GM23248 (cell line): ENCODE results near the gene PIP4P1. TPM values are rescaled to one million over a fixed set of nuclear protein-coding genes. Genes with fewer than 3 reads are reported as not detected.
A peak's percentile ranks its signal among the peaks of the same experiment; 100 is the strongest.

Source experiments
- DNase-seq: peaks from one replicate; pipeline ENCODE4 v3.0.0-alpha.2; 2015
- H2AFZ ChIP-seq: fragments of 200-600 bp; sonication (generic); 2 replicates; pipeline ENCODE4 v1.6.1; 2016; ENCODE audit warnings: antibody characterized with exemption
- H3F3A ChIP-seq: fragments of 200-600 bp; sonication (generic); 2 replicates; pipeline ENCODE4 v1.6.1; 2016; ENCODE audit warnings: mild to moderate bottlenecking, antibody characterized with exemption, mixed run types; ENCODE audit not compliant: insufficient read depth
- H3K27ac ChIP-seq: fragments of 200-600 bp; sonication (generic); 2 replicates; pipeline ENCODE4 v1.5.1; 2016; ENCODE audit warnings: mild to moderate bottlenecking
- H3K27me3 ChIP-seq: fragments of 200-600 bp; sonication (generic); replicated peaks from 2 replicates; pipeline ENCODE4 v1.6.1; 2016; ENCODE audit warnings: mild to moderate bottlenecking; ENCODE audit not compliant: insufficient read depth
- H3K36me3 ChIP-seq: fragments of 200-600 bp; sonication (generic); 2 replicates; pipeline ENCODE4 v1.6.1; 2016; ENCODE audit warnings: low read depth, mild to moderate bottlenecking
- H3K4me1 ChIP-seq: fragments of 200-600 bp; sonication (generic); 2 replicates; pipeline ENCODE4 v1.6.1; 2016; ENCODE audit warnings: mild to moderate bottlenecking; ENCODE audit not compliant: insufficient read depth
- H3K4me2 ChIP-seq: fragments of 200-600 bp; sonication (generic); one replicate; pipeline ENCODE4 v1.6.1; 2016; ENCODE audit warnings: mild to moderate bottlenecking; ENCODE audit not compliant: unreplicated experiment
- H3K4me3 ChIP-seq: fragments of 200-600 bp; sonication (generic); 2 replicates; pipeline ENCODE4 v1.5.1; 2016; ENCODE audit warnings: mild to moderate bottlenecking
- H3K79me2 ChIP-seq: fragments of 200-600 bp; sonication (generic); 2 replicates; pipeline ENCODE4 v1.6.1; 2016; ENCODE audit warnings: mild to moderate bottlenecking; ENCODE audit not compliant: insufficient read depth
- H3K9ac ChIP-seq: fragments of 200-600 bp; sonication (generic); 2 replicates; pipeline ENCODE4 v1.6.1; 2016; ENCODE audit warnings: mild to moderate bottlenecking
- H3K9me2 ChIP-seq: fragments of 200-600 bp; sonication (generic); 2 replicates; pipeline ENCODE4 v1.6.1; 2016; ENCODE audit warnings: mixed run types, mild to moderate bottlenecking, moderate library complexity; ENCODE audit not compliant: insufficient read depth
- H3K9me3 ChIP-seq: fragments of 200-600 bp; sonication (generic); one replicate; pipeline ENCODE4 v1.6.1; 2017; ENCODE audit warnings: low read depth
- H4K20me1 ChIP-seq: fragments of 200-600 bp; sonication (generic); 2 replicates; pipeline ENCODE4 v1.6.0; 2016; ENCODE audit not compliant: insufficient read depth
- EZH2 ChIP-seq: fragments of 200-600 bp; sonication (generic); IDR thresholded peaks from 2 replicates; pipeline ENCODE4 v1.6.1; 2018; ENCODE audit warnings: antibody characterized with exemption, mild to moderate bottlenecking; ENCODE audit not compliant: insufficient read depth, poor library complexity, severe bottlenecking
- EZH2phosphoT487 ChIP-seq: fragments of 200-600 bp; sonication (generic); IDR thresholded peaks from 2 replicates; pipeline ENCODE4 v1.6.1; 2018; ENCODE audit warnings: antibody characterized with exemption, moderate library complexity, mild to moderate bottlenecking, low read depth; ENCODE audit not compliant: insufficient read depth
- WGBS, 2 experiments: methylation state at CpG; one replicate each; pipeline ENCODE4 v1.1.6; 2015 to 2017; ENCODE audit warnings: low lambda C conversion rate in 2 of 2, low coverage in 1 of 2; ENCODE audit errors: missing lambda C conversion rate in 2 of 2; 5-methylcytosine and 5-hydroxymethylcytosine counted together
- in situ Hi-C: fragments of 300-500 bp; cut with MboI; formaldehyde crosslinking; loops from 2 replicates; pipeline ENCODE4 v1.15.0; 2020
- polyA plus RNA-seq: library from polyadenylated mRNA; unstranded; fragments of >200 nt; fragmentation: Nextera tagmentation; extraction: Ambion mirVana; gene quantifications from 2 replicates; pipeline ENCODE4 v1.2.1, GENCODE V29; 2016
- total RNA-seq: library from RNA; depleted of rRNA; stranded (reverse); fragments of >200 nt; shearing (Covaris generic); gene quantifications from 2 replicates; pipeline ENCODE4 v1.2.3, GENCODE V29; 2014

The PIP4P1 gene
- total and polyA plus RNA-seq, 2 experiments from 2014 or later = 18.6 to 21.6 TPM

DNA sequence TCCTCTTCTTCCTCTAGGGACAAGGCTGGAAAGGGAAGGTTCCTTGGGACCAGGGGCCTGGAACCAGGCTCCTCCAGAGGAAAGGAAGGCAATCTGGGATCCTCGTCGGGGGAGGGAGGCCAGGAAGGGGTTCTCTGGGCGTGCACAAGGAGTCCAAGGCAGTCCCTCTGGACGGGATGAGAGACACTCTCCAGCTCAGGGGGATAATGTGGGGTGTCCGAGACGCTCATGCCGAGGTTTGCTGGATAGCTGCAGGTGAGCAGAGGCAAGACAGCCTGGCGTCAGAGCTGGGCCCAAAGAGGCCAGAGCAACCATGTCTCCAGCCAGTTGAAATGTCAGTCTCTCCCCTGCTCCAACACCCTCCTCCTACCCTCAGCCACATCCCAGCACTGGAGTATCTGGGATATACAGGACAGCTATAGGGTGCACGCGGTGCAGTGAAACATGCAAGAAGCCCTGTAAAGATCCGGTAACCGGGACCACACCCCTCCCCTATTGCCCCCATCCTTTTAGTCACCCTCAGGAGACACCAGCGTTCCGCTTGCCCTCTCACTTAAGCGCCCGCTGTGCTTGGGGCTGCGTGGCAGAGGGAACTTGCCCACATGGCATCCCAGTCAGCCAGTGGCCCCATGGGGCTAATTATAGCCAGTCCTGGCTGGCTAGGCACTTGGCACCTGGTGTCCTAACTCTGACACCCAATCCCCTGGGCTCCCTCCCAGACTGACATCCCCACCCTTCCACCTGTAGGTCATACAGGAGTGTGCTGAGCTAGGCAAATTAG lies 25.5 kb downstream of the PIP4P1 start, which contains the start of gene KLHL33:
Gene KLHL33, minus strand, starts transcription at position 585 of the 781 bp plus-strand sequence. Its CDS starts 355 bp downstream, at position 230.
- no peaks in the 10 kb centered on the region for H3K9me2 ChIP-seq
- H3K36me3 ChIP-seq = no peaks in the 10 kb centered on the region
- H4K20me1 ChIP-seq = no peaks in the 10 kb centered on the region
- peak within 1 kb of the TSS; percentile 63 for H2AFZ ChIP-seq
- H3K27ac ChIP-seq = peak within 1 kb of the TSS; percentile 53
- no peak within 1 kb of the TSS; the same call in 1 of the 2 replicates for H3K4me3 ChIP-seq
- no peaks in the 10 kb centered on the region for H3F3A ChIP-seq
- H3K27me3 ChIP-seq = no peaks in the 10 kb centered on the region
- peaks cover 9% of the 10 kb centered on the region for H3K4me1 ChIP-seq
- 75 to 77% methylated on average over 17 of the region's 17 CpGs for WGBS, 2 experiments
- H3K4me2 ChIP-seq = peak within 1 kb of the TSS; percentile 31
- TF ChIP-seq EZH2 (no peak), EZH2phosphoT487 (no peak)
- H3K79me2 ChIP-seq = no peaks in the 10 kb centered on the region
- DNase-seq = no peak
- no peaks in the 10 kb centered on the region for H3K9me3 ChIP-seq
- in situ Hi-C loops = no loop called here
- H3K9ac ChIP-seq = no peak within 1 kb of the TSS

DNA sequence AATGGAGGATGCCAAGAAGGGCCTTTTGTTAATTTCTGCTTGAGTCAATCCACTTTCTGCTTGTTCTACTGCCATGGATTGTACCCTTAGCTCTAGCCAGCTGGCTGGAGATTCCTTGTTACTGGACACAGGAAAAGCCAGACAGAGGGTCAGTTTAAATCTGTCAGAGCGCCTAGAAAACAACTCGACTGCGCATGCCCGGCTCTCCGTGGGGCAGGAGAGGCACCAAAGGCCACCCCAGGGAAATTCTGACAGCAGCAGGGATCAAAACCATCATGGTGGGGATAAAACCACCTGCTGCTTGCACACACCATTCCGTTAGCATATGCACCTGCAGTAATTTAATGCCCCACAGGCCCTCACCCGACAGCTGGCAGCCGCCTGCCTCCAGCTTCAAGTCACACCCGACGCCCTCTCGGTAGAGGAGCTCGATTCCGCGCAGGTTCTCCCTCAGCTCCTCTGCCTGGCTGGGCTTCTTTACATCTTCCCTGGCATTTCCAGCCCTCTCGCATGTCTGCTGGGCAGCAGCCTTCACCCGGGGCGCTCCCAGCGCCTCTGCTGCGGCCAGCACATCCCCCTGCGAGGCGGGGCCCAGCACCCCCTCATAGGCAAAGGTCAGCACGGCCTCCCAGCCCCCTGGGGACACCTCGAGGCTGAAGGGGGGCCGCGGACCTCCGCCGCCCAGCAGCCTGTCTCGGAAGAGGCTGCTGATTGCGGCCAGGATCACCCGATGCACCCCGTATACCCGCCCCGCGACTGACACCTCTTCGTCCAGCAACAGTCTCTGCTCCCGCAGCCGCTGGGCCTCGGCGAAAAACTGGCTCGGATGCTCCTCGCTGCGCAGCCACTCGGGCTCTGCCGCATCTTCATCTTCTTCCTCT lies 26.3 kb downstream of the PIP4P1 start:
- in situ Hi-C loops = no loop called here
- WGBS, 2 experiments = 30 to 31% methylated on average over 34 to 44 of the region's 44 CpGs
- Histone ChIP-seq H3K9ac (no peak overlapping the region), H3K9me3 (no peaks in the 10 kb centered on the region), H3F3A (no peaks in the 10 kb centered on the region), H3K4me3 (no peak overlapping the region; the same call in 1 of the 2 replicates), H3K4me1 (peaks cover 9% of the 10 kb centered on the region), H4K20me1 (no peaks in the 10 kb centered on the region), H3K36me3 (no peaks in the 10 kb centered on the region), H2AFZ (peak overlapping the region; percentile 63), H3K27ac (no peak overlapping the region), H3K9me2 (no peaks in the 10 kb centered on the region), H3K79me2 (no peaks in the 10 kb centered on the region), H3K4me2 (peak overlapping the region; percentile 9), H3K27me3 (no peaks in the 10 kb centered on the region)
- no peak for DNase-seq
- TF ChIP-seq EZH2phosphoT487 (no peak), EZH2 (no peak)

DNA sequence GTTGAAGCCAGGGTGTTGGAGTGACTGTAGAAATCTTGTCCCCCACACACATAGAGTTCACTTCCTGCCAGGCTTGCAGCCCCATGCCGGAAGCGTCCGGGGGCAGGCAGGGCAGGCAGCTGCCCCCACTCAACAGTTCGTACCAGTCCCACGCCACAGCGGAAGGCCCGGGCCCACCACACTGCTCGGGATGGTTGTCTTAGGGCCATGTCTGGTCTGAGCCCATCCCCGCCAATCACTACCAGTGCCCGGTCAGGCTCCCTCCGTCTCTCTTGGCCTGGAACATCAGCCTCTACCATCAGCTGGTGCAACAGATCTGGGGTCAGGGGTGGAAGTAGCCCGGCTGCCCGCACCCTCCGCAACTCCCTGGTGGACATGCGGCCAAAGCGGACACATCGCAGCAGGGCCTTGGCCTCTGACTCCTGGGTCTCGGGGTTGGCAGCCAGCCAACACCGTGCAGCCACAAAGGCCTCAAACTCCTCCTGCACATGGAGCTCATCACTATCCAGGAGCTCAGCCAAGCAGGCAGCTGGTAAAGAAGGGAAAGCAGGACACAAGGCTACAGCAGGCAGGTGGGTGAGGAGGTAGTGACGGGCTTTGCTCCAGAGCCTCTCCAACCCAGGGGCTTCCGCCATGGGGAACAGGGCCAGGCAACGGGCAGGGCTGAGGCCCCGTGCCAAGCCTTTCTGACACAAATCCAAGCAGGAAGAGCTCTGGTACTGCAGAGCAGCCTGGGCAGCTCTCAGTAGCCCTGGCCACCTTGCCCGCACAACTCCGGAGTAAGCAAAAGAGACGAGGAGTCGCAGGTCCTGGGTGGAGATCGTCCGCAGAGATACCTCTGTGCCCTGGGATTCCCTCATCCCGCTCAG lies 31.2 kb downstream of the PIP4P1 start:
- Histone ChIP-seq H3K9me3 (no peaks in the 10 kb centered on the region), H3F3A (no peaks in the 10 kb centered on the region), H3K27ac (no peak overlapping the region), H3K4me3 (no peak overlapping the region), H3K27me3 (no peaks in the 10 kb centered on the region), H3K79me2 (no peaks in the 10 kb centered on the region), H2AFZ (no peak overlapping the region), H3K9ac (no peak overlapping the region), H4K20me1 (no peaks in the 10 kb centered on the region), H3K4me1 (no peaks in the 10 kb centered on the region), H3K36me3 (no peaks in the 10 kb centered on the region), H3K4me2 (no peak overlapping the region), H3K9me2 (no peaks in the 10 kb centered on the region)
- no peak for TF ChIP-seq EZH2
- TF ChIP-seq EZH2phosphoT487 = no peak
- 77 to 78% methylated on average over 29 of the region's 30 CpGs for WGBS, 2 experiments
- in situ Hi-C loops = no loop called here
- DNase-seq = no peak

DNA sequence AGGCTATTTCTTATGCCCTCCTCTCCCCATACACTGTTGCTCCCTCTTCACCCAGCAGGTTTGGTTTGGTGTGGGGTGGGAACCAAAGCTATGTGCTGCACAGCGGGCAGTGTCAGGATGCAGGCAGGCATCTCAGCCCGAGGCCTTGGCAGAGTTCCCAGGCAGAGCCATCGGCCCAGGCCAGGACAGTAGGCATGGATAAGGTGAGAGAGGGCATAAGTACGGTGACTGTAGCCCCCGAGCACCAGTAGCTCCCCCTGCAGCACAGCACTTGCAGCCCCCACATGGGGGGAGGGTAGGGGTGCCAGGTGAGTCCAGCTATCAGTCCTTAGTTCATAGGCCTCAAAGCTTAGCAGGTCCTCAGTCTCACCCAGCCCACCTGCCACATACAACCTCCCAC lies 32.4 kb downstream of the PIP4P1 start:
- Histone ChIP-seq H3K27ac (no peak overlapping the region), H3K27me3 (no peaks in the 10 kb centered on the region), H3K9me2 (no peaks in the 10 kb centered on the region), H3K4me2 (no peak overlapping the region), H3K4me1 (no peaks in the 10 kb centered on the region), H4K20me1 (no peaks in the 10 kb centered on the region), H3K79me2 (no peaks in the 10 kb centered on the region), H2AFZ (no peak overlapping the region), H3K9ac (no peak overlapping the region), H3K4me3 (no peak overlapping the region), H3F3A (no peaks in the 10 kb centered on the region), H3K9me3 (no peaks in the 10 kb centered on the region), H3K36me3 (no peaks in the 10 kb centered on the region)
- TF ChIP-seq EZH2 = no peak
- no peak for TF ChIP-seq EZH2phosphoT487
- no peak for DNase-seq
- WGBS, 2 experiments = 59 to 61% methylated on average over 5 of the region's 5 CpGs
- in situ Hi-C loops = no loop called here
